Neutrophil (primary cell): ENCODE results near the gene PLEKHG3.

Source experiments
- H3K27ac ChIP-seq: fragments of 200-600 bp; sonication (generic); 2 replicates; pipeline ENCODE4 v1.5.1; 2016; ENCODE audit warnings: mild to moderate bottlenecking, moderate library complexity
- H3K27me3 ChIP-seq: fragments of 200-600 bp; sonication (generic); 2 replicates; pipeline ENCODE4 v1.6.0; 2016; ENCODE audit warnings: mild to moderate bottlenecking
- H3K36me3 ChIP-seq: fragments of 200-600 bp; sonication (generic); 2 replicates; pipeline ENCODE4 v1.5.1; 2017
- H3K4me1 ChIP-seq, 2 experiments: fragments of 200-600 bp in 1 of 2; sonication (generic) in 1 of 2; 1 replicate in 1 of 2; 2 replicates in 1 of 2; pipeline versions ENCODE4 v1.5.1 to v1.6.1; 2013 to 2016; ENCODE audit warnings: low read depth in 1 of 2, low read length in 1 of 2, mild to moderate bottlenecking in 1 of 2, moderate library complexity in 1 of 2; ENCODE audit not compliant: control insufficient read depth in 1 of 2, insufficient read depth in 1 of 2
- H3K4me3 ChIP-seq, 2 experiments: fragments of 200-600 bp in 1 of 2; sonication (generic) in 1 of 2; 1 replicate in 1 of 2; 2 replicates in 1 of 2; pipeline ENCODE4 v1.5.1; 2013 to 2016; ENCODE audit warnings: low read depth in 1 of 2, low read length in 1 of 2, mild to moderate bottlenecking in 1 of 2, moderate library complexity in 1 of 2
- H3K9me3 ChIP-seq: fragments of 200-600 bp; sonication (generic); 2 replicates; pipeline ENCODE4 v1.5.1; 2016
- CTCF ChIP-seq: fragments of 200-600 bp; sonication (generic); IDR thresholded peaks from 2 replicates; pipeline ENCODE4 v1.5.1; 2016; ENCODE audit warnings: antibody characterized with exemption

Gene PLEKHG3

GRCh38 chr14:64747327-64747726 lies 43.1 kb downstream of the PLEKHG3 start:
- peaks cover 0 to 3% of the 10 kb centered on the region in 2 experiments for H3K4me1 ChIP-seq
- H3K27ac ChIP-seq: no peak overlapping the region
- no peaks in the 10 kb centered on the region for H3K27me3 ChIP-seq
- no peak for TF ChIP-seq CTCF
- no peak overlapping the region for H3K4me3 ChIP-seq
- no peaks in the 10 kb centered on the region for H3K9me3 ChIP-seq
- peaks cover 87% of the 10 kb centered on the region for H3K36me3 ChIP-seq

DNA sequence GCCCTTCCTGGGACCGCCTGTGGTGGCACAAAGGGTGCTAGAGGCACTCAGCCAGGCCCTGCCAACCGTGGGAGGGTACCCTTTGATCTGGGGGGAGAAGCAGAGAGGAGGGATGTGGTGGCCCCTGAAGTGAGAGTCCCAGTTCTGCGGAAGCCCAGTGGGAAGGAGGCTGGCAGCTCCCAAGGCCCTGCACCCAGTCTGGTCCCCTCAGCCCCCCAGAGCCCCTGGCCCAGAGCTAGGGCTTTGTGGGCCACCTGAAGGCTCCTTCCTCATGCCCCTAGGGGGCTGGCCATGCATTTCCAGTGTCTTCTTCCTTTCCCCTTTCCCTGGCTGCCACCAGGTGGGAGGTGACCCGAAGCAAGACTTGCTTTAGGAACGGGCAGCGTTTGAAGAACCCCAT lies 44.3 kb downstream of the PLEKHG3 start:
- Histone ChIP-seq H3K27ac (peak overlapping the region; percentile 20), H3K4me3 (no peak overlapping the region), H3K27me3 (no peaks in the 10 kb centered on the region), H3K9me3 (no peaks in the 10 kb centered on the region), H3K4me1 (peaks cover 0 to 3% of the 10 kb centered on the region in 2 experiments), H3K36me3 (peaks cover 75% of the 10 kb centered on the region)
- TF ChIP-seq CTCF: no peak

DNA sequence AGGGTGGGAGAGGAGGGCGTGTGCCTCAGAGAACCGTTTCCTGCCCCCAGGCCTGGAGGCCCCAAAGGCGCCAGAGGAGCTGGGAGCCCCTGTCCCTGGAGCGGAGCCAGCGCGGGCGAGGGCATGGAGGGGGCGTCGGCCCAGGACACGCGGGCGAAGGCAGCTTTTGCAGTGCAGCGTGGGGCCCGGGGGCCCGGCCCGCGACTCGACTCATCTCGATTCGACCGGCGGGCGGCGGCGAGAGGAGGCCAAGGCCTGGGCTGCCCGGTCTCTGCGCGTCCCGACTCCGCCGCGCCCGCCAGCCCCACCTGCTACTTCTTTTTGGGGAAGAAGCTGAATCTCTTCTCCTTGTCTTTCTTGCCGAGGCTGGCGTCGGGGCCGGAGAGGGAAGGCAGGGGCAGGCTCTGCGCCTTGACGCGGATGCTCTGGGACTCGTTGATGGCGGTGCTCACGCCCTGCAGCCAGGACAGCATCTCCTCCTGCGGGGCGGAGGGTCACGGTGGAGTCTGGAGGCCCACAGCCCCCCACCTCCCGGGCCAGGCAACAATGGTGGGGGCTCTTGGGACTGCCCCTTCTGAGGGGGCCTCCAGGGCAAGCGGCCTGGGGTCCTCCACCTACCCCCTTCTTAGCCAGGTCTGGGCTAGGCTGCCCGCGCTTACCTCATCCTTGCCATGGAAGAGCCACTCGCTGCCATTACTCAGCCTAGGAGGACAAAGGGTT lies 44.9 kb downstream of the PLEKHG3 start:
- TF ChIP-seq CTCF: no peak
- Histone ChIP-seq H3K27ac (peak overlapping the region; percentile 38), H3K36me3 (peaks cover 69% of the 10 kb centered on the region)

GRCh38 chr14:64752909-64753308 lies 48.7 kb downstream of the PLEKHG3 start:
- Histone ChIP-seq H3K36me3 (peaks cover 31% of the 10 kb centered on the region), H3K9me3 (no peaks in the 10 kb centered on the region), H3K4me3 (no peak overlapping the region), H3K27ac (peak overlapping the region; percentile 15), H3K27me3 (no peaks in the 10 kb centered on the region), H3K4me1 (peaks cover 13 to 24% of the 10 kb centered on the region in 2 experiments)
- no peak for TF ChIP-seq CTCF

More for the DNA sequence above, 44.9 kb downstream of the PLEKHG3 start:
- no peaks in the 10 kb centered on the region for H3K27me3 ChIP-seq
- H3K9me3 ChIP-seq: no peaks in the 10 kb centered on the region
- peaks cover 0 to 3% of the 10 kb centered on the region in 2 experiments for H3K4me1 ChIP-seq
- no peak overlapping the region for H3K4me3 ChIP-seq

DNA sequence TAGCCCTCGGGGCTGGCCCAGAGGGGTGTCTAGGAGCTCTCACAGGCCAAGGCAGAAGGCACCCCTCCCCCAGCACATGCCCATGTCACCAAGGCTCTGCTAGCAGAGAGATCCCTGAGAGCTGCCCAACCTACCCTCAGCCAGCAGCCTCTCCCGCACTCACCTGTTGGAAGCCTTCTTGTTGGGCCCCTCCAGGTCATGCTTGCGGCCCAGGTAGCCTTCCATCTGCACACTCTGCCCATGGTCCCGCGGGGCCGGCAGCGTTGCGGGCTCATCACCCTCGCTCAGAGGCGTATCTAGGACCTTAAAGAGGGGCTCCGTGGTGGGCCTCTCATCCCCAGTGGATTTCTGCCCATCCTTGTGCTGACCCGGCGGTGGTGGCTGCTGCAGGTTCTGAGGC lies 49.1 kb downstream of the PLEKHG3 start:
- peaks cover 26% of the 10 kb centered on the region for H3K36me3 ChIP-seq
- no peaks in the 10 kb centered on the region for H3K27me3 ChIP-seq
- H3K9me3 ChIP-seq: no peaks in the 10 kb centered on the region
- no peak overlapping the region for H3K4me3 ChIP-seq
- TF ChIP-seq CTCF: no peak
- no peak overlapping the region for H3K27ac ChIP-seq
- H3K4me1 ChIP-seq: peaks cover 13 to 24% of the 10 kb centered on the region in 2 experiments
